ENCODE measurements around the gene MRPL37.

DNA sequence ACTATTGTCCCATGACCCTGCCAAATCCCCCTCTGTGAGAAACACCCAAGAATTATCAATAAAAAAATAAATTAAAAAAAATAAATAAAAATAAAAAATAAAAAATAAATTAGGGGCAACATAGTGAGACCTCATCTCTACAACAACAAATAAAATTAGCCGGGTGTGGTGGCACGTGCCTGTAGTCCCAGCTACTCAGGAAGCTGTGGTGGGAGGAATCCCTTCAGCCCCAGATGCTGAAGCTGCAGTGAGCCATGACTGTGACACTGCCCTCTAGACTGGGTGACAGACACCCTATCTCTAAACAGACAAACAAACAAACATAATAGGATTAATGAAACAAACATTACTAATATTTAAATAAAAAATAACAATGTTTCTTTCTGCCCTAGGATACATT lies 34.3 kb downstream of the MRPL37 start:
- TF ChIP-seq CTCF (IDR thresholded peaks at IDR 0.05; ENCODE audit: insufficient read depth, low read depth, low read length) (no peak), EZH2 (IDR thresholded peaks at IDR 0.05; ENCODE audit: insufficient read depth, low read length) (no peak)

Data from astrocyte (in vitro differentiated cells and primary cell).